ENCODE data around the gene ATE1. TPM values are rescaled to one million over a fixed set of nuclear protein-coding genes. Genes with fewer than 3 reads are reported as not detected.

Gene ATE1
- total and polyA plus RNA-seq, 10 of the 15 experiments (the other 5 are each of a cell fraction or from before 2014, with no cell fraction given), result 4.3 to 22.7 (median 15.9) TPM

- TF ChIP-seq, protein P1, sequence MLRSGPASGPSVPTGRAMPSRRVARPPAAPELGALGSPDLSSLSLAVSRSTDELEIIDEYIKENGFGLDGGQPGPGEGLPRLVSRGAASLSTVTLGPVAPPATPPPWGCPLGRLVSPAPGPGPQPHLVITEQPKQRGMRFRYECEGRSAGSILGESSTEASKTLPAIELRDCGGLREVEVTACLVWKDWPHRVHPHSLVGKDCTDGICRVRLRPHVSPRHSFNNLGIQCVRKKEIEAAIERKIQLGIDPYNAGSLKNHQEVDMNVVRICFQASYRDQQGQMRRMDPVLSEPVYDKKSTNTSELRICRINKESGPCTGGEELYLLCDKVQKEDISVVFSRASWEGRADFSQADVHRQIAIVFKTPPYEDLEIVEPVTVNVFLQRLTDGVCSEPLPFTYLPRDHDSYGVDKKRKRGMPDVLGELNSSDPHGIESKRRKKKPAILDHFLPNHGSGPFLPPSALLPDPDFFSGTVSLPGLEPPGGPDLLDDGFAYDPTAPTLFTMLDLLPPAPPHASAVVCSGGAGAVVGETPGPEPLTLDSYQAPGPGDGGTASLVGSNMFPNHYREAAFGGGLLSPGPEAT (IDR thresholded peaks at IDR 0.05; ENCODE audit: low read depth), result no peak
- TF ChIP-seq CBX3 (IDR thresholded peaks at IDR 0.05; ENCODE audit: borderline replicate concordance, low read depth) (no peak), SIN3A (IDR thresholded peaks at IDR 0.05; ENCODE audit: low read depth, low read length) (no peak)
- TF ChIP-seq, protein P2, sequence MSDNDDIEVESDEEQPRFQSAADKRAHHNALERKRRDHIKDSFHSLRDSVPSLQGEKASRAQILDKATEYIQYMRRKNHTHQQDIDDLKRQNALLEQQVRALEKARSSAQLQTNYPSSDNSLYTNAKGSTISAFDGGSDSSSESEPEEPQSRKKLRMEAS (IDR thresholded peaks at IDR 0.05; ENCODE audit: low read depth, low read length), result no peak
Observed at GRCh38 chr10:121692626-121693025, 235.2 kb downstream of the ATE1 start (continued).

DNA sequence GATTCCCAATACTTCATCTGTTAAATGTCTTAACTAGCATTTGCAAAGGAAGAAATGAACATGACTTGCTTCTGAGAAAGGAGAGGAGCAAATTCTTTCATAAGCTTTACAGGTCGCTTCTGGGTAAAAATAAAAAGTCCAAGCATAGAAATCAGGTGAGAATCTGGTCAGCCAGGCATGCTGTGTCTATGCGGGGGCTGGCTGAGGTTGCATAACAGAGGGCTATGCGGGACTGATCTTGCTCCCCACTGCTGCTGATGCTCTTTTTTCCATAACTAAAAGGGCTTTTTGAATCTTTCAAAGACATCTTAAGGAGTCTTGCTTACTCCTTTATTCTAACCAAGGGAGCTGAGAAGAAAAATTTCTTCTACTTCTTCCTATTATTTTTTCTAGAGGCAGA, 236.9 kb downstream of the ATE1 start:
- DNase-seq (ENCODE audit: low read depth, low spot score), result no peak
- ChIA-PET CTCF (no interaction called here), RAD21 (ENCODE audit: unreplicated experiment) (no interaction called here), POLR2A (no interaction called here), SMC1A (ENCODE audit: uncharacterized antibody, unreplicated experiment) (no interaction called here)
- ATAC-seq, result no peak
- Histone ChIP-seq H3K9ac (ENCODE audit: control insufficient read depth, insufficient read depth, low read length) (no peak overlapping the region), H3K79me2 (ENCODE audit: control insufficient read depth, insufficient read depth, low read length) (no peaks in the 10 kb centered on the region), H3K4me2 (ENCODE audit: control insufficient read depth, insufficient read depth) (no peak overlapping the region), H3K4me1 (ENCODE audit: control insufficient read depth, insufficient read depth, low read length) (no peaks in the 10 kb centered on the region), H2AFZ (ENCODE audit: control insufficient read depth, low read depth, low read length) (no peak overlapping the region), H3K36me3 (ENCODE audit: control insufficient read depth in 2 of 2, insufficient read depth in 2 of 2, low read length in 1 of 2) (no peaks in the 10 kb centered on the region), H3K27ac (ENCODE audit: control insufficient read depth, insufficient read depth) (no peak overlapping the region), H3K9me3 (replicated peaks; ENCODE audit: control insufficient read depth, insufficient read depth, low read length) (no peaks in the 10 kb centered on the region), H4K20me1 (ENCODE audit: control insufficient read depth, insufficient read depth) (no peaks in the 10 kb centered on the region), H3K4me3 (no peak overlapping the region), H3K27me3 (replicated peaks in 1 of 2; ENCODE audit: control insufficient read depth in 2 of 2, insufficient read depth in 2 of 2, low read length in 1 of 2) (no peaks in the 10 kb centered on the region; a peak in 3 of 4 replicates)
- in situ Hi-C loops (cut with MboI) (no loop called here), intact Hi-C loops (cut with micrococcal nuclease; ENCODE audit: unreplicated experiment) (no loop called here)
- no peak for FAIRE-seq
- BruUV-seq (replicated peaks), result no TSS peak
- 51% methylated on average over 3 of the region's 3 CpGs for WGBS (ENCODE audit: insufficient coverage, insufficient replicate concordance, low lambda C conversion rate, missing lambda C conversion rate)
- TF ChIP-seq PAX8 (IDR thresholded peaks at IDR 0.05) (no peak), ETV6 (conservative IDR thresholded peaks at IDR 0.05 in 1 of 2, IDR thresholded peaks at IDR 0.05 in 1 of 2; ENCODE audit: borderline replicate concordance in 1 of 2, low read depth in 1 of 2) (no peak), CHD2 (IDR thresholded peaks at IDR 0.05; ENCODE audit: borderline replicate concordance, low read depth, low read length) (no peak), LARP7 (IDR thresholded peaks at IDR 0.05) (no peak), STAT1 (conservative IDR thresholded peaks at IDR 0.05) (no peak), HDGF (IDR thresholded peaks at IDR 0.05) (no peak), NFXL1 (IDR thresholded peaks at IDR 0.05; ENCODE audit: borderline replicate concordance) (no peak)
- TF ChIP-seq, protein P3, sequence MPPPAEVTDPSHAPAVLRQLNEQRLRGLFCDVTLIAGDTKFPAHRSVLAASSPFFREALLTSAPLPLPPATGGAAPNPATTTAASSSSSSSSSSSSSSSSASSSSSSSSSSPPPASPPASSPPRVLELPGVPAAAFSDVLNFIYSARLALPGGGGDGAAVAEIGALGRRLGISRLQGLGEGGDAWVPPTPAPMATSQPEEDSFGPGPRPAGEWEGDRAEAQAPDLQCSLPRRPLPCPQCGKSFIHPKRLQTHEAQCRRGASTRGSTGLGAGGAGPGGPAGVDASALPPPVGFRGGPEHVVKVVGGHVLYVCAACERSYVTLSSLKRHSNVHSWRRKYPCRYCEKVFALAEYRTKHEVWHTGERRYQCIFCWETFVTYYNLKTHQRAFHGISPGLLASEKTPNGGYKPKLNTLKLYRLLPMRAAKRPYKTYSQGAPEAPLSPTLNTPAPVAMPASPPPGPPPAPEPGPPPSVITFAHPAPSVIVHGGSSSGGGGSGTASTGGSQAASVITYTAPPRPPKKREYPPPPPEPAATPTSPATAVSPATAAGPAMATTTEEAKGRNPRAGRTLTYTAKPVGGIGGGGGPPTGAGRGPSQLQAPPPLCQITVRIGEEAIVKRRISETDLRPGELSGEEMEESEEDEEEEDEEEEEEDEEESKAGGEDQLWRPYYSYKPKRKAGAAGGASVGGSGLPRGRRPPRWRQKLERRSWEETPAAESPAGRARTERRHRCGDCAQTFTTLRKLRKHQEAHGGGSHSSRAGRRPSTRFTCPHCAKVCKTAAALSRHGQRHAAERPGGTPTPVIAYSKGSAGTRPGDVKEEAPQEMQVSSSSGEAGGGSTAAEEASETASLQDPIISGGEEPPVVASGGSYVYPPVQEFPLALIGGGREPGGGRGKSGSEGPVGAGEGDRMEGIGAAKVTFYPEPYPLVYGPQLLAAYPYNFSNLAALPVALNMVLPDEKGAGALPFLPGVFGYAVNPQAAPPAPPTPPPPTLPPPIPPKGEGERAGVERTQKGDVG (CRISPR knock-in tag; IDR thresholded peaks at IDR 0.05), result no peak
- TF ChIP-seq, protein P2 (IDR thresholded peaks at IDR 0.05; ENCODE audit: low read depth, low read length), result no peak
- TF ChIP-seq, protein P4, sequence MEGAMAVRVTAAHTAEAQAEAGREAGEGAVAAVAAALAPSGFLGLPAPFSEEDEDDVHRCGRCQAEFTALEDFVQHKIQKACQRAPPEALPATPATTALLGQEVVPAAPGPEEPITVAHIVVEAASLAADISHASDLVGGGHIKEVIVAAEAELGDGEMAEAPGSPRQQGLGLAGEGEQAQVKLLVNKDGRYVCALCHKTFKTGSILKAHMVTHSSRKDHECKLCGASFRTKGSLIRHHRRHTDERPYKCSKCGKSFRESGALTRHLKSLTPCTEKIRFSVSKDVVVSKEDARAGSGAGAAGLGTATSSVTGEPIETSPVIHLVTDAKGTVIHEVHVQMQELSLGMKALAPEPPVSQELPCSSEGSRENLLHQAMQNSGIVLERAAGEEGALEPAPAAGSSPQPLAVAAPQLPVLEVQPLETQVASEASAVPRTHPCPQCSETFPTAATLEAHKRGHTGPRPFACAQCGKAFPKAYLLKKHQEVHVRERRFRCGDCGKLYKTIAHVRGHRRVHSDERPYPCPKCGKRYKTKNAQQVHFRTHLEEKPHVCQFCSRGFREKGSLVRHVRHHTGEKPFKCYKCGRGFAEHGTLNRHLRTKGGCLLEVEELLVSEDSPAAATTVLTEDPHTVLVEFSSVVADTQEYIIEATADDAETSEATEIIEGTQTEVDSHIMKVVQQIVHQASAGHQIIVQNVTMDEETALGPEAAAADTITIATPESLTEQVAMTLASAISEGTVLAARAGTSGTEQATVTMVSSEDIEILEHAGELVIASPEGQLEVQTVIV (IDR thresholded peaks at IDR 0.05; ENCODE audit: borderline replicate concordance, partially characterized antibody), result no peak

Data from GM12878 (cell line).